ENCODE data around the gene PTPN7. TPM values are rescaled to one million over a fixed set of nuclear protein-coding genes. Genes with fewer than 3 reads are reported as not detected.

Gene PTPN7
- total RNA-seq, 2 experiments from 2014 or later = 67.5 to 83.1 TPM

GRCh38 chr1:202153284-202153683, 7.1 kb downstream of the PTPN7 start:
- peaks cover 92% of the 10 kb centered on the region for H3K36me3 ChIP-seq (ENCODE audit: insufficient read depth, low read length)
- H3K79me2 ChIP-seq (ENCODE audit: insufficient read depth, low read depth, low read length) = peaks cover 8% of the 10 kb centered on the region; the same call in 1 of the 2 replicates
- no peaks in the 10 kb centered on the region for H4K20me1 ChIP-seq (ENCODE audit: insufficient read depth, low read length)
- CTCF ChIA-PET (ENCODE audit: unreplicated experiment) = no interaction called here
- no peaks in the 10 kb centered on the region for H3K9me3 ChIP-seq (ENCODE audit: low read length)
- intact Hi-C loops (cut with micrococcal nuclease; ENCODE audit: unreplicated experiment) = no loop called here
- H3K4me2 ChIP-seq (ENCODE audit: low read length) = no peak overlapping the region
- H3K27ac ChIP-seq (ENCODE audit: low read depth, low read length, poor library complexity, severe bottlenecking) = no peak overlapping the region
- H3K4me3 ChIP-seq (ENCODE audit: low read depth, low read length, poor library complexity, severe bottlenecking) = no peak overlapping the region
- no peak for DNase-seq (ENCODE audit: low spot score)
- H2AFZ ChIP-seq (ENCODE audit: low read length) = no peak overlapping the region
- H3K9me2 ChIP-seq (ENCODE audit: insufficient read depth, low read length) = no peaks in the 10 kb centered on the region
- POLR2A ChIA-PET = interaction anchor here (1.3 kb wide), 1 partner anchor 10 kb away, joined by 3 read pairs; no protein-coding TSS in a partner anchor
- no peak for TF ChIP-seq CTCF (conservative IDR thresholded peaks at IDR 0.05; ENCODE audit: low read length)
- TF ChIP-seq EZH2phosphoT487 (IDR thresholded peaks at IDR 0.05; ENCODE audit: borderline replicate concordance, low read depth, low read length) = no peak
- BruUV-seq (replicated peaks) = no TSS peak
- peaks cover 36% of the 10 kb centered on the region for H3K4me1 ChIP-seq (ENCODE audit: insufficient read depth, low read length, poor library complexity, severe bottlenecking)

GRCh38 chr1:202152399-202152798, 8.0 kb downstream of the PTPN7 start:
- POLR2A ChIA-PET = no interaction called here
- H2AFZ ChIP-seq (ENCODE audit: low read length) = no peak overlapping the region
- no peaks in the 10 kb centered on the region for H4K20me1 ChIP-seq (ENCODE audit: insufficient read depth, low read length)
- no peak overlapping the region for H3K27ac ChIP-seq (ENCODE audit: low read depth, low read length, poor library complexity, severe bottlenecking)
- H3K9me3 ChIP-seq (ENCODE audit: low read length) = no peaks in the 10 kb centered on the region
- no peak overlapping the region for H3K4me3 ChIP-seq (ENCODE audit: low read depth, low read length, poor library complexity, severe bottlenecking)
- no peaks in the 10 kb centered on the region for H3K79me2 ChIP-seq (ENCODE audit: insufficient read depth, low read depth, low read length)
- intact Hi-C loops (cut with micrococcal nuclease; ENCODE audit: unreplicated experiment) = no loop called here
- peaks cover 27% of the 10 kb centered on the region for H3K4me1 ChIP-seq (ENCODE audit: insufficient read depth, low read length, poor library complexity, severe bottlenecking)
- no peak for TF ChIP-seq CTCF (conservative IDR thresholded peaks at IDR 0.05; ENCODE audit: low read length)
- no peak for TF ChIP-seq EZH2phosphoT487 (IDR thresholded peaks at IDR 0.05; ENCODE audit: borderline replicate concordance, low read depth, low read length)
- no peaks in the 10 kb centered on the region for H3K9me2 ChIP-seq (ENCODE audit: insufficient read depth, low read length)
- CTCF ChIA-PET (ENCODE audit: unreplicated experiment) = no interaction called here
- BruUV-seq (replicated peaks) = no TSS peak
- H3K36me3 ChIP-seq (ENCODE audit: insufficient read depth, low read length) = peaks cover 92% of the 10 kb centered on the region
- H3K4me2 ChIP-seq (ENCODE audit: low read length) = no peak overlapping the region
- DNase-seq (ENCODE audit: low spot score) = no peak

GRCh38 chr1:202151045-202151444, 9.4 kb downstream of the PTPN7 start:
- no TSS peak for BruUV-seq (replicated peaks)
- ChIA-PET POLR2A (no interaction called here), CTCF (ENCODE audit: unreplicated experiment) (no interaction called here)
- Histone ChIP-seq H3K4me3 (ENCODE audit: low read depth, low read length, poor library complexity, severe bottlenecking) (no peak overlapping the region), H3K4me2 (ENCODE audit: low read length) (no peak overlapping the region), H3K9me2 (ENCODE audit: insufficient read depth, low read length) (no peaks in the 10 kb centered on the region), H3K36me3 (ENCODE audit: insufficient read depth, low read length) (peaks cover 86% of the 10 kb centered on the region), H3K9me3 (ENCODE audit: low read length) (no peaks in the 10 kb centered on the region), H2AFZ (ENCODE audit: low read length) (no peak overlapping the region), H4K20me1 (ENCODE audit: insufficient read depth, low read length) (no peaks in the 10 kb centered on the region), H3K4me1 (ENCODE audit: insufficient read depth, low read length, poor library complexity, severe bottlenecking) (peaks cover 15% of the 10 kb centered on the region), H3K27ac (ENCODE audit: low read depth, low read length, poor library complexity, severe bottlenecking) (no peak overlapping the region), H3K79me2 (ENCODE audit: insufficient read depth, low read depth, low read length) (no peaks in the 10 kb centered on the region)
- intact Hi-C loops (cut with micrococcal nuclease; ENCODE audit: unreplicated experiment) = no loop called here
- DNase-seq (ENCODE audit: low spot score) = no peak
- TF ChIP-seq CTCF (conservative IDR thresholded peaks at IDR 0.05; ENCODE audit: low read length) (no peak), EZH2phosphoT487 (IDR thresholded peaks at IDR 0.05; ENCODE audit: borderline replicate concordance, low read depth, low read length) (no peak)

Measured in OCI-LY7 (cell line).